ENCODE data around the gene AQP7. TPM values are rescaled to one million over a fixed set of nuclear protein-coding genes. Genes with fewer than 3 reads are reported as not detected.

Gene AQP7
- total RNA-seq: not detected in 2 replicates

GRCh38 chr9:33402371-33402770 lies at the start of gene AQP7:
AQP7 (minus strand) TSS chr9:33402568; CDS start chr9:33401262, 1,306 bp downstream.

GRCh38 chr9:33446946-33447798 lies 44.8 kb upstream of the AQP7 start, which contains the start of gene AQP3:
AQP3 (minus strand) TSS chr9:33447593; CDS start chr9:33447530, 63 bp downstream.

Other genes starting within 250 kb of the AQP7 start
- 45.8 and 49.4 TPM in 2 replicates for gene B4GALT1, start 235.2 kb downstream of the AQP7 start, total RNA-seq
- not detected in 2 replicates for gene SPINK4, start 162.4 kb downstream of the AQP7 start, total RNA-seq
- gene BAG1, start 137.9 kb downstream of the AQP7 start, total RNA-seq: 10.4 and 16.8 TPM in 2 replicates
- gene CHMP5, start 137.5 kb downstream of the AQP7 start, total RNA-seq: 57.6 and 58.5 TPM in 2 replicates
- 13.8 and 19.3 TPM in 2 replicates for gene NFX1, start 112.1 kb downstream of the AQP7 start, total RNA-seq
- 1.2 and 2.3 TPM in 2 replicates for gene AQP3, start 45.0 kb upstream of the AQP7 start, total RNA-seq
- gene NOL6, start 71.4 kb upstream of the AQP7 start, total RNA-seq: 36.9 and 40.9 TPM in 2 replicates
- 0.71 and 2.0 TPM in 2 replicates for gene ANKRD18B, start 121.7 kb upstream of the AQP7 start, total RNA-seq